Activated CD4-positive, CD25-positive, alpha-beta regulatory T cell treated with anti-CD3 and anti-CD28 coated beads, Interleukin-2, amount 50 U/mL, for 24 hours (primary cell): ENCODE measurements around the gene CRYGN.

Experiments used
- ATAC-seq, 2 donors: fragments of 150-1000 bp; cut with Tn5 transposase; one replicate each; pipeline ENCODE4 v1.10.0; 2021; ENCODE audit warnings: mild to moderate bottlenecking in 1 of 2, moderate library complexity in 1 of 2

CRYGN gene

DNA sequence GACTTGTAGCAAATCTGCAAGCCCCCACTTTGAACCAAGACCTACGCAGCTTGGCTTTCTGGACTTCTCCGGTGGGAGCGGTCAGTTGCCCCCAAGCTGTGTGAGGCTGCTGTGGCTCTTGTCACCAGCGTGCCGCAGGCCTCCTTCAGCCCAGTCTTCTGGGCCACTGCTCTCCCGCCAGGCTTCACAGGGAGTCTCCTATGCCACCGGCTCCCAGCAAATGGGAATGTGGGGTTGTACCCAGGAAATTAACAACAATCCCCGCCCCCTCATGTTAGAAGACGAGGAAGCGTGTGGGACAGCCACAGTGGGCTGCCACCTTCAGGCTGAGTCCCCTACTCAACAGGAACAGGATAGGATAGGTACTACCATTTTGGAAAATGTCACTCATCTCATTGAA lies 34.4 kb downstream of the CRYGN start:
- ATAC-seq, result no peak

DNA sequence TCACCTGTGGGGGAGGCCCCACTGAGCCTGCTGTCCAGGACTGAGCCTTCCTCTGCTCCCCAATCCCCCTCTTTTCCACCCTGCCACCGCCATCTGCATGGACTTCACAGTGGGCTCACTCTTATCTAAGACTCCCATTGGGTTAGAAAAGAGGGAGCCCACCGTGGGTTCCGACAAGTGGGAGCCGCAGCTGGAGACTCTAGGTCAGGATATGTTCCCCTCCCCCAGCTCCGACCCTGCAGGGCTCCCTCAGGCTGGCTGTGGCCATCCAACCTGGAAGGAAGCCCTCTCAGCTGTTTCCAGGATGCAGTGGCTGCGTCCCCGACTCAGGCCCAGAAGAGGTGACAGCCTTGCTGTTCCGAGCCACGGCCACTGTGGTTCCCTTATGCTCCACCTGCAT lies 34.9 kb downstream of the CRYGN start:
- ATAC-seq, result no peak

DNA sequence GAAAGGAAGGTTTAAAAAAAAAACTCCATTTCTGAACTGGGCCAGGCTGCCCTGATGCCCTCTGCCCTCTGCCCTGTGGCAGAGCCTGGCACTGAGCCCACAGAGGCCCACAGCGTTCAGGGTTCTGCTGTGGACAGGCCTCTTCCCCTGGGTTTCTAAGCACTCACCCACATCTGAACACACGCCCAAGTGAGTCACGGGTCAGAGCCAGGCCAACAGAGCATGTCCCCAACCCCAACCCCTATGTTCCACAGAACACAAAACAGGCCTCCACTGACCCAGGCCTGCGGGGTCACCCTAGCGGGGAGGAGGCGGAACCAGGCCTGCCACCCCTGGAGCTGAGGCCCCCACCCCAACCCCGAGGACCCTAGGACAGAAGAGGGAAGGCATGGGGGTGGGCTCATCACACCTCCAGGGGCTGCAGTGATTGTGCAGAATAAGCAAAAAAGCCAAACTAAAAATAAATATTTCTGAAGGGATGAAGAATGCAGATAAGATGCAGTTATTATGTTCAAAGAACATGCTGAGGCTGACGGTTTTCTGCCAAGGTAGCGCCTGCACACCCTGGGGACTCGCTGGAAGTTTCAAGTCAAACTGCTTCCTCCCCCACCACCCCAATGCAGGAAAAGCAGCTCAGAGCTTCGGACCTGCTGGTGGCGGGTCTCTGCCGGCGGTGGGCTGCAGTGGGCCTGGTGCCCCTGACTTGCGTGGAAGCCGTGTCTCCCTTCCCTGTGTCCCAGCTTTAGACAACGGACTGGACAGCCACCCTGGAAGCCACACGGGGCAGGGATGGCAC lies 35.5 kb downstream of the CRYGN start:
- no peak for ATAC-seq

DNA sequence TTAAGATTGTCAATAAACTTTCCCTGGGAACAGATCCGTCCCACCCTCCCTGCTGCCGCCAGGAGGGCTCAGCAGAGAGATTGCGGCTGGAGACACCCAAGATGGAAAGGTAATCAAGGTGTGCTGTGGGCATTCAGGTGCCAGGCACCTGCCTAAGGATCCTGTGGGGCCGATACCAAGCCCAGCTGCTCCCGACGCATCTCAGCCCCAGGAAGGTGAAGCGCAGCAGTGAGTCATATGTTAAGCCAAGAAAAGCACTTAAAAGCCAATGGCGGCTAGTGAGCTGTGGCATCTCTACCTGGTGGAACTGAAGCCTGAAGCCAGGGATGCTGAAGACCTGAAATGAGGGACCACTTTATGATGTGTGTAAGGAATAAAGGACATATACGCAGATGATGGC lies 36.2 kb downstream of the CRYGN start:
- ATAC-seq, result no peak

DNA sequence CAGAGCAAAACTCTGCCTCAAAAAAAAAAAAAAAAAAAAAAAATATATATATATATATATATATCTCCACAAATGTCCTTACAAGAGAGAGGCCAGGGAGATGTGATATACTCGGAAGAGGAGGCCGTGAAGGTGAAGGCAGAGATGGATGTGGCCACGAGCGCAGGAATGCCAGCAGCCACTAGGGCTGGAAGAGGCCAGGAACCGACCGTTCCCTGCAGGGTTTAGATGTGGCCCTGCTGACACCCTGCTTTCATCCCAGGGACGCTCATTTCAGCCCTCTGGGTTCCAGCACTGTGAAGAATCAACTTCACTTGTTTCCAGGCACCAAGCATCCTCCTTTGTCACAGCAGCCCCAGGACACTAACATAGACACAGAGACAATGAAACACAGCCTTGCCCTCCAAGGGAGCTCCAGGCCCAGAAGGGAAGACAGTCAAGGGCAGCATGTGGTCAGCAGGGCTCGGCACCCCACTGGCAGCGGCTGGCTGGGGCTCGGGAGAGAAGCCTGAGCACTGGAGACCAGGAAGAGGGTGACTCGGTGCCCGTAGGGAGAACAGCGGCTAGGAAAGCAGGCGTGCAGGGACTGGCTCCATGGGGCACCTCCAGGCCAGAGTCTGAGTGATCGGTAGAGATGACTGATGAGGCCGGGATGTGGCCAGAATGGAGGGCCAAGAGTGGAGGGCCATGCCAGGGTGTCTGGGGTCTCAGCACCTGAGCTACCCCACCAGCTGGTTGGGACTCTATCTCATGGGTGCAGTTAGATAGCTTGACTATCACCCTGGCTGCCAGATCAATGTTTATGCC lies 37.7 kb downstream of the CRYGN start:
- no peak for ATAC-seq

DNA sequence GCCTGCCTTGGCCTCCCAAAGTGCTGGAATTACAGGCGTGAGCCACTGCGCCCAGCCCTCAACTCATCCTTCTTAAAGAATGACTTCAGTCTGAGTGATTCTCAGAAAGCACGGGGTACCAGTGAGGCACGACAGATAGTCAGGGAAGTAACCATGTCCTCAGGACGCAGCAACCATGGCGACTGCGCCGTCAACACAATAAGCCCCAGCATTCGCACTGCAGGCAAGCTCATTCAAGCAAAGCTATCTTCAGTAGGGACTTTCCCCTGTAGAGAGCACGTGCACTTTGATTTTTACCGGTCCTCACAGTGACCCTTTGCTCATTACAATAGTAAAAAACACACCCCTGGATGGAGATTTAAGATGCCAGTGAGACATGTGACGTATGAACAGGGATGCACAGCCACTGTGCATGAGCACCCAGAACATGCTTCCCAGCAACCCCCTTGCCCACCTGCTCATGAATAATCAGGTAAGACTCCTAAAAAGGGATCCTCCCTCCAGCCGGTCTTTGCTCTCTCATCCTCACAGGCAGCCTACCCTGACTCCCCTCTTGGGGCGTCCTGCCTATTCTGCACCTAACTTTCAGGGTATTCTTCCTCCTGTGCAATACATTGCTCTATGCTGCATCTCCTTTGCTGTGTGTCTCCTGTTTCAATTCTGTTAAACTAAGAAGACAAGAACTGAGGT lies 39.2 kb downstream of the CRYGN start:
- ATAC-seq, result peak; percentile 24 to 35

DNA sequence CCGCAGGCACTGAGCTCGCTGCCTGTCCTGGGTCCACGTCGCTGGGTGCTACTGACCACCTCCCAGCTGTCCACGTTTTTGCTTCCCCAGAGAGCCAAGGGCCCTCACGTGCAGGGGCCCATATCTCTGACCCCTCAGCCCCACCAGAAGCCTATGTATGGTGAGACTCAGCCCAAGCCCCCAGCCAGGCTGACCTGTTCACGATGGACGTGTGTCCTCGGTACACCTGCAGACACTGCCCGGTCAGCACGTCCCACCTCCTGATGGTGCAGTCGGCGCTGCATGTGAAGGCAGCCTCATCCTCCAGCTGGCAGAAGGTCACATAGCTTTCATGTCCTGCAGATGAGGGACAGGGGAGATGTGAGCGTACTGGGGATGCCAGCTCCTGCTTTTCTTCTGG lies 40.0 kb downstream of the CRYGN start:
- no peak for ATAC-seq

DNA sequence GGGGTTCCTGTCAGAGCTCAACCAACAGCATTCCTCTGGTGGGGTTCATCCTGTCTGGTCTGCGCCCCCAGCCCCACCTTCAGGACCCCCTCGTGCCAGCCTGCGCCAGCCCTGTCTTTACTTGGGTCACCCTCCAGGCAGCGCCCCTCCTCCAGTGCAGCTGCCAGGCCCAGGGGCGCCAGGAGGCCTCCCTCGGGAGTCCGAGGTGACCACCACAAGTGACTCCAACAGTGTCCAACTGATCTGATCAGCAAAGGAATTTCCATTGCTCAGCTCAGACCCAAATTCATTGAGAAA lies 40.7 kb downstream of the CRYGN start:
- no peak for ATAC-seq

DNA sequence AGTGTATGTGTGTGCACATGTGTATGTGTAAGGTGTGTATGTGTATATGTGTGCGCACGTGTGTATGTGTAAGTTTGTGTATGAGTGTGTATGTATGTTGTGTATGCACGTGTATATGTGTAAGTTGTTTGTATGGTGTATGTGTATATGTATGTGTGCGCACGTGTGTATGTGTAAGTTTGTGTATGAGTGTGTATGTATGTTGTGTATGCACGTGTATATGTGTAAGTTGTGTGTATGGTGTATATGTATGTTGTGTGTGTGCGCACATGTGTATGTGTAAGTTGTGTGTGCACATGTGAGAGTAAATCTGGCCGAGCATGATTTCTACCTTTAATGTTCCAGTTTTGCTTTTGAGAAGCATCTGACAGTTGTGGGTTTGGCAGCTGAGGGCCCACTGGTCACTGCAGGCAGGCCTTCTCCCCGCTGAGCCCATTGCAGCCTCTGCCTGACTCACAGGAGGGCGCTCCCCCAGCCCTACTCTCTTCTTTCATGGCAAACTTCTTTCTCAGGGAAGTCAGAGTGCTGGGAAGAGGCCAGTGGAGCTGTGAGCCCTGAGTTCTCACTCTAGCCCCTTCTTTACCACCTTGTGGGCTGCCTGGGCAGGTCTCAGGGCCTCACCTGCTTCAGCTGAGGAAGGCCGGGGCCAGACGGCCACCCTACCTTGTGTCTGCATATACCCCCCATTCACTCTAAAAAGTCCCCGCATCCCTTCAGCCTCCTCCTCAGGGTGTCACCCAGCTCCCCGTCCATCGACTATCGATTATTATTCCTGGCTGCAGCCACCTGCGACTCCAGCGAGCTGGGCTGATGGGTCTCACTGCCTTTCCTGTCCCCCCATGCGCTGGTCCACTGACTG lies 41.3 kb downstream of the CRYGN start:
- ATAC-seq, result no peak

DNA sequence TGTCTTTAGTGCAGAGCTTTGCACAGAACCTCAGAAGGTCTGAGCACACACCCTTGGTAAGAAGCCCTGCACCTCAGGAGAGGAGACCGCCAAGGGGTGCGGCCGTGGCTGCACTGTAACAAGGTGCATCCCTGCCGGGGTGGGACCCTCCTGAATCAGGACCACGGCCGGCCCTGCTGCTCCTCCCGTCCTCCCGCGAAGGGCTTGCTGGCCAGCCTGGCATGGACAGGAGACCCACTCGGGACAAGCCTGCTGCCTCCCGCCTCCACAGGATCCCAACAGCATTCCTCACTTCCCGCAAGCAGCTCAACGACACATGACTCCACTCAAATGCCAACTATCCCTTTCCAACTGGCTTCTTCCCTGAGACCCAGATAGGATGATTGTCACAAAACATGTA lies 42.9 kb downstream of the CRYGN start:
- no peak for ATAC-seq

DNA sequence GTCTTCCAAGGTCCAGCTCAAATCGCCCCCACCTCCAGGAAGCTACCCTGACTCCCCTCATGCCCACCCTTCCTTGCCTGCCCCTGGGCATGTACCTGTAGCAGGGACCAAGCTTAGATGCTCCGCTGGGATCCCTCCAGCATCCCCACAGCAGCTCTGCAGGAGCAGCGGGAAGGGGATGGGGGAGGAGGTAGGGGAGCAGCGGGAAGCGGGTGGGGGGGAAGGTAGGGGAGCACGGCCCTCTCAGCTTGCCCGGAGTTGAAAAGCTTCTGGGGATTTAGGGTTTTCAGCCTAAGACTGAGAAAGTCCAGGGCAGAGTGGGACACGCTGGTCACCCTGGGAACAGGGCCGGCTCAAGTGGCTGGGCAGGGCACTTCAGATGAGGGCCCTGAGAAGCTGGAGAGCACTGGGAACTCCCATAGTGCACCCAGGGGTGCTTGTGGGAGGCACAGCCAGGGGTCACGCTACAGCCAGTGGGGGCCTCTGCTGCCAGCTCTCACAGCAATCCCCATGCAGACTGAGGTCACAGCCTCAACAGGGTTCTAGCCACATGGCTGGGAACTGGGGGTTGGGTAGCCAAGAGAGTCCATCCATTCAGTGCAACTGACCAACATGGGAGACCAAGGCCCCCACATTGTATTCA lies 43.5 kb downstream of the CRYGN start:
- ATAC-seq, result no peak

DNA sequence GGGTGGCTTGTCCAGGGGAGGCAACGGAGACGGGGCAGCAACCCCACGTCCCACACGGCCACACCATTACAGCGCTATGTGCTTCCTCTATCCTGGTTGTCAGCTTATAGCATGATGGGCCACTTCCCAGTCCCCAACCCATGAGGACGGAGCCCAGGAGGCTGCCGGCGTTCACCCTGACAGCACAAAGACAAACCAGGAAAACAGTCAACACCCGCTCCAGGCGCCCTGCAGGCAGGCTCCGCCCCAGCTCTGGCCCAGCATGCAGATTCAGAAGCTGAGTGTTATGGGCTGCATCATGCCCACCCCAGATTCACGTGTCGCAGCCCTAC lies 44.9 kb downstream of the CRYGN start:
- no peak for ATAC-seq

DNA sequence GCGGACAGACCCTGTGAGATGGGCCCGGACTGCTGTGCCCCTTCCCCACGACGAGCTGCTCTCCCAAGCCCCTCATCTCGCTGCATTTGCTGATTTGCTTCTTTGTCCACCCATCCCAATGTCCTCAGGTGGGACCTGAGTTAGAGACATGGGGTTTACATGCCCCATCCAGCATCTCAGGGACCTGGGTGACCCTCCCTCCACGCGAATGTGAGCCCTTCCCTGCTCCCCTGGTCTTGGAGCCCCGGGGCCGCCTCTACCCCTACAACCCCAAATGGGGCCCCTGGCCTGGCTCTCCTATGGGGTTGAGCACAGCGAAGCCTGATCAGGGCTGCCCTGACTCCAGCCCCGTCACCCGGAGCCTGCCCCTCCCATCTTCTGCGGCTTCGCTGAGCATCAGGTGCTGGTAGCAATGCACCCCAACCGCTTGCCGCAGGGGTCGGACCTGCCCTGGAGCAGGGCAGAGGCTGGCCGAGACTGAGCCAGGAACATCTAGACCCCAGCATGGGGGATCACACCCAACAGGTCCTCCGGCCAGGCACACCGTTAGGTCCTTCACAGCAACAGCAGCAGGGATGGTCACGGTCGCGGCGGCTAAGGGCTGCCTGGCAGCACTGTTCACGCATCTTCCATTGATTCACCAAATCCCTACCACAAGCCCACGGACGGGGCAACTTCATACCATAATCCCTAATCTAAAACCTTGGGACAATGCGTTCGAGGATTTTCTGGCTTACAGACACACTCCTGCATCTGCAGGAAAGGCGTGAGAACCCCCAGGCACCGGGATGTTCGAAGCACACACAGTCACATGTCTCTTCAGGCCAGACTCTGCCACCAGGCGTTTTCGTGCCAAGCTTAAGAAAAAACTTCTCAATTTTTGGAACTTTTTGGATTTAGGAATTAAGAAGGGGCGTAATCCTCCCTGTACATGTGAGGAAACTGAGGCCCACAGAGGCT lies 45.6 kb downstream of the CRYGN start:
- ATAC-seq, result no peak

DNA sequence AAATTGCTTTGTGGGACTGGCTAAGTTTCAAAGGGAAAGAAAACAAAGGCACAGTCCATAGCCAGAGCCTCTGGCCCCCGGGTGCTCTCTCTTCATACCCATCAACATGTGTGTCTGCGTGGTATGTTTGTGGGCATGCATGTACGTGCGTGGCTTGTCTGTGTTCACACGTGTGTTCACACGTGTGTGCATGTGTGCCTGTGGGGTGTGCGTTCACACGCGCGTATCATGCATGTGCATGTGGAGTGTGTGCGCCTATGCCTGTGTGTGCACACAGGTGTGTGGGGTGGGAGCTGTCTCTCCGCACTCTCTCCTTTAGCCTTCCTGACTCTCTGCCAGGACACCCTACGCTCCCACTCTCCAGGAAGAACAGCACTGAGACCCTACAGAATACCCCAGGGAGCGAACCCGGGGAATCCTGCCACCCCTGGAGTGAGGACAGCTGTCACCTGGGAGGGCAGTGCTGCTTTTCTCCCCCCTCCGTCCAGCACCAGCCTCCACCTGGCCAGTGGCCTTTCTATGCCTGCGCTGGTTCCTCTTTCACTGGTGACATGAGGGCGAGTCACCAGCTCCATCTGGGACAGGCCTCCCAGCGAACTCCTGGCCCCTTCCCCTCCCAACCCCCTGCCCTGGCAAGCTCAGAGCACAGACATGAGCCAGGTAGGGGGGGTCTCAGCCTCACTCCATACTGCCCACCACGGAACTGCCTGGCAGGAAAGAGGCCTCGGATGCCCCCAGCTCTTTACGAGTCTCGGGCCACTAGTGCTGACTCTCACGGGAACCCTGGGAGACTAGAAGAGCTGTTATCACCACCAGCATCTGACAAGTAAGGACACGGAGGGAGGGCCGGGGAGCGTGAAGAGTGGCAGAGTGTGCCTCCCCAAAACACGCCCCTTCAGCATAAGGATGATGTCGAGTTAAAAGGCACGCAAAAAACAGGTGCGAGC lies 46.6 kb downstream of the CRYGN start:
- ATAC-seq, result no peak

DNA sequence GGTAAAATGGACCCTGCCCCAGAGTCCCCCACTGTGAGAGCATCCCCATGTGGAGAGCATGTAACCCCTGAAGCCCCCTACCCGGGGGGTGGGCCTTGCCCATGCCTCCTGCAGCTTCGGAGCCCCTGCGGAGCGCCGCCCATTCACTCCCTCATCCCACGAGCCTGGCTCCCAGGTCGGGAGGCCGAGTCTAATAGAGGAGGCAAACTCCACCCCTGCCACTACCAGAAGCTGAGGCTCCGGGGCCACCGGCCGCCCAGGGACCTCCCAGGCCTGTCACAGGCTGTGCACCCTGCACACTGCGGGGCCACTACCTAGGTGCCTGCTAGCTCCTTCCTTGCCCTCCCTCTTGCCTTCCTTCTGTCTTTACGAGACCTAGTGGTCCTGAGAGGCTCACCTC lies 47.5 kb downstream of the CRYGN start:
- no peak for ATAC-seq

DNA sequence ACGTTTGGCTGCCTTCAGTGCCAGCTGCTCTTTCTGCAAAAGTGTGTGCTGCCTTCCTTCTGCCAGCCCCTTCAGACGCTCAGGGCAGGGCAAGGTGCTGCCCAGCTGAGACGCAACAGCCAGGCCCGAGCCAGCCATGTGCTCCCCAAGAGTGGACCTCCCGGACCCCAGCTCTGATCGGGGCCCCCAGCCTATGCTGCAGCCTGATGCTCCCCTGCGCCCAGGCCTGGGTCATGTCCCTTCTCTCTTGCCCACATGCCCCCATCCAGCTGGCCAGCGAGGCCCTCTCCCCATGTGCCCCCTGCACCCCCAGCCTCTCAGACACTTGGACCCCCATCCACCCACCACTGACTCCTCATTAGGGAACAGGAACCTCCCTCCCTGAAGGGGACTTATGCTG lies 47.9 kb downstream of the CRYGN start:
- ATAC-seq, result no peak

DNA sequence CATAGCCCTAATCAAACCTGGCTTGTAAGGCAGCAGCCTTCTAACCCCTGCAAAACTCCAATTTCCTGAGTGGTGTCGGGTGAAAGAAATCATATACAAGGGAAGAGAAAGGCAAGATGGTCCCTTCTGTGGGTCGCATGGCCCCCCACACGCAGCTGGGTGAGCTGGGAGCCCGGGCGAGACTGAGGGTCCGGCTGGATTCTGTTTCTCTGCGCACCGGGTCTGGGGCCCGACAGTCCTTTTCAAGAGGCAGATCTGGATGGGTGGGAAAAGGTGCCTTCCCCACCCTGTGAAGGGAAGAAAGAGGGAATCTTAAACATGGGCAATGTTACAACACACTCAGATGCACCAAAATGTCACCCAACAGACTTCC lies 48.6 kb downstream of the CRYGN start:
- no peak for ATAC-seq

DNA sequence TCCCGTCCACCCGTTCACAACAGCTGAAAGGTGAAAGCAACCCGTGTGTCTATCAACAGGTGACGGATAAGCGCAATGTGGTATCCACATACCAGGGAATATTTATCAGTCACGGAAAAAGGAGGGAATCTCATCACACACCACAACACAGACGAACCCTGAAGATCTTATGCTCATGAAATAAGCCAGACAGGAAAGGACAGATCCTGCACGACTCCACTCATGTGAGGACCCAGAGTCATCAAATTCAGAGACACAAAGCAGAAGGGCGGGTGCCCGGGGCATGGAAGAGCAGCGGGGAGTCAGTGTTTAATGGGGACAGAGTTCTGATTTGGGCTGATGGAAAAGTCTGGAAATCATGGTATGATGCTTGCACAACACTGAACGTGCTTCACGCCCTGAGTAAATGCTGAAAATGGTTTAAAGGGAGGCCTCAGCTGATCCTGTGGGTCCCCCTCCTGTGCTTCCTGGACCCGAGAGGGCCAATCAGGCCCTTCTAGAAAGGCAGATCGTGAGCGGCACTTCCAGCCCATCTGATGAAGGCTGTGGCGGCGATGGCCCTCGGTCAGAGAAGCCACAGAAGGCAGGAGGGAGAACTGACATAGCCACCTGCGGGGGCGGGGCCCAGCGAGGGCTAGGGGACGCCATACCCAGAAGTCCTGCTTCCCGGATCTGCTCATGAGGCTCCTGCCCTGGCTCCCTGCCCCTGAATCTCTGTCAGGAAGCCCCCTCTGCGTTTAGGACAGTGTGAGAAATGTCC lies 49.2 kb downstream of the CRYGN start:
- no peak for ATAC-seq
